Stimulated activated CD8-positive, alpha-beta memory T cell treated with anti-CD3 and anti-CD28 coated beads, Interleukin-15, amount 100 ng/mL, for 48 hours (primary cell): ENCODE measurements around the gene NFIB.

Source experiments
- DNase-seq, 2 donors: peaks; one replicate each; pipeline ENCODE4 v3.0.0-alpha.2; 2020; ENCODE audit warnings: low read depth in 2 of 2

NFIB gene

GRCh38 chr9:14246951-14247350 is 67.0 kb downstream of the NFIB start:
- DNase-seq, result no peak

DNA sequence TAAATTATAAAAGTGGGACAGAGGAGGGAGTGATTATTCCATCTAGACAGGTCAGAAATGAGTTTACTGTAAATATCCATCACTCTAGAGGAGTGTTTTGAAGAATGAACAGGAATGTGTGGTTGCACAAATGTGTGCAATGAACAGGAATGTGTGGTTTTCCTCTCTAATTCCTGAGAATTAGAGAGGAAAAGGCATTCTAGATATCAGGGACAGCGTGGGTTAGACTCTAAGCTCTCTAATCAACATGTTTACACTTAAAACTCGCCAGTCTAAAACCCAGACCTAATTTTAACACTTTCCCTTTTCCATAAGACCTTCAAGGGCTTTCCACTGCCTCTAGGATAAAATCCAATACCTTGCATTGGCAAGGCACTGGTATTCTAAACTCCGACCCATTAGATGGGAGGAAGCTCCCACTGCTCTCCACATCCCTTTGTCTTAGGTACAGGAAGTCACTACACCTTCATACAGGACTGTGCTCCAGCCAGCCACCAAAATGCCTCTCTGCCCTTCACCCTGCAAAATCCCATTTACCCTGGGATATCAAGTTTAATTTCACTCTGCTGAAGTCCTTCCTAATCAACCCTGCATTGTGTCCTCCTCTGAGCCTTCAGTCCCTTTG is 67.9 kb downstream of the NFIB start:
- DNase-seq, result no peak

DNA sequence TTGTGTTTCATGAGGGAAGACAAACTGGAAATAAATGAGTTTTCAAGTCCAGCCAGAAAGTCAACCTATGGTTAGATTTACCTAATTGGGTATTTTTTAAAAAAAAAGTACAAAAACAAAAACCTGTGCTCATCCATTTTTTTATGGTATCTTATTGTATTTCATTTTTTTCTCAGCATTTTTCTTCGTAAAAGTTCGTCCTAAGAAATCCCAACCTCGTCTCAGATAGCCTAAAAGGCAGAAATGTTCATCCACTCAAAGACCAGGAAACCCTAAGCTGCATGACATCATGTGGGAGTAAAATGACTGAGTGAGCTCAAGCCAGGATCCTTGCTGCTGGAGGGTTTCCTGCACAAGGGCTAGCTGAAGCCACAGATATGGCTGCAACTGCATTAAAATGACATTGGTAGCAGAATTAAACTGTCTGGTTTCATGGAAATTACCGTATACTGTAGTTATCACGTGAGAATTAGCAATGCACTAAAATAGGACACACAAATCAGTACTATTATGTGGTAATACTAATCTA is 70.4 kb downstream of the NFIB start:
- DNase-seq, result no peak

DNA sequence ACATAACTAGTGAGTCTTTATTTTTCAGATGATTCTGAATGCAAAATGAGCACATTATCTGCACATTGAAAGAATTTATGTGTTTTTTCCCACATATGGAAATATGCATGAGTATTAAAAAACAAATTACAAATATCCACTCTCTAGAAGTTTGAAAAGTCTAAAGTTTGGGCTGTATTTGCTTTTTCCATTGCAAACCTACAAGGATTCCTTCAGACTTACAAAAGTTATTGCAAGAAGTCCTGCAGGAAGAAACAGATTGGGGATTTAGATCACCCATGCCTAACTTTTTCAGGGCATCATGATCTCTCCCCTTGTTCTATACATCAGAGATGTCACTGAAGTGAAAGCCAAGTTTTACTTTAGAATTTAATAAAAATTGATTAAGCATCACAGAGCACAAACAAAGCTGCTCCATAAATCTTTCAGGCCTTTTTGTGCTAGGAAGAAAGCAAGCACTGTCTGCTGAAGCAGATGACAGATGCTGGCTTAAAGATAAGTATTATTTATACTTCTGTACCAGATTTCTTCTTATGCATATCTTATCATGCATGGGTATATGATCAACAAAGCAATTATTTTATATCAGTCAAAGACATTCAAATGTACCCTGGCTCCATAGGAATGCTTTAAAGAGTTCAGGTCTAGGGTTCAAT is 71.7 kb downstream of the NFIB start:
- no peak for DNase-seq

GRCh38 chr9:14240537-14240936 is 73.4 kb downstream of the NFIB start:
- no peak for DNase-seq

GRCh38 chr9:14238518-14238917 is 75.4 kb downstream of the NFIB start:
- DNase-seq, result no peak

- no peak for DNase-seq
Measured at GRCh38 chr9:14238079-14238478, 75.9 kb downstream of the NFIB start.

DNA sequence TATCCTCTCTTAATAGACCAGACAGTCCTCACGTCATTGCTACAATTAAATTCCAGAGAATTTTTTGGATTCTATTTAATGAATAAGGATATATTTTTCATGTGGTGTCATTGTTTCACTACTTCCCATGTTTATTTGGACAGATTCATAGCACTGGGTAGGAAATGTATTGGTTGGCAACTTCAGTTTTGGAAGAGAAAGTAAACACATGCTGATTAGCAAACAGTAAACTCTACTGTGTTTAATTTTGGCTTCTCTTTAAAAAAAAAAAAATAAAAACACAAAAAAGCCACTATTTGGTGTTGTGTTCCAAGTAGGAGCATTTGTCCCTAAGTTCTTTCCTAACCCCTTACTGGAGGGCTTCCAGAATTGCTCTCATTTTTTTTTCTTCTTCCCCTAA is 77.3 kb downstream of the NFIB start:
- no peak for DNase-seq

DNA sequence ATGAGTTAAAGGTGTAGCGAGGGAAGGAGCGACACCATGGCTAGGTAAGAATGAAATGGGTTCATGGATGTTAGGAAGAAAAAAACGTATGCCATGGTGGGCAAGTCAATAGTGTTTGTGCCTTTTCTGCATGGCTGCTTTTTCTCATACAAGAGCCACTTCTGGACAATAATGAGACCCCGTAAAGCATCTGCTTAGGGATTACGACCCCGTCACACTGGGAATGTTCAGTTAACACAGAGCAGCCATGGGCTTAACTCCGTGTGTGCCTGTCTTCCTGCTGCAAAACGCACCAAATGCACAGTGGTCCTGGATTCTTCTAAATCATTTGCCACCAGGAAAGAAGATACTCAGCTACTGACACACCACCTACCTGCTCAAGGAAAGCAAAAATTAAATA is 81.8 kb downstream of the NFIB start:
- DNase-seq, result no peak

- no peak for DNase-seq
Measured at GRCh38 chr9:14231196-14231990, 82.5 kb downstream of the NFIB start.

DNA sequence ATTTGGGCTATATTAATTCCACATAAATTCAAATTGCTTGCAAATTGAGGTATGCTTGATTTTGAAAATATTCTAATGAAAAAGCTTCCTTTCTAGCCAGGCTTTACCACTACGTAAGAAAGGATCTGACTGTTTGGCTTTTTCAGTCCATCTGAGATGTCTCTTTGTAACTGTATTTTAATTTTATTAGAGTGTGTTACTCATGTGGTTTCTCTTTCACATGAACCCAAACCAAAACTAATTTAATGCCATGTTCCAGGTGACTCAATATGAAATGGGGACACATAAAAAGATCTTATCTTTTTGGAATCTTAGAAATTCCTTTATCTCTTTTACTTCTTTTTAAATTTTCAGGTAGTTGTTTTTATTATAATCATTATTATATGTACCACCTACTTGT is 85.3 kb downstream of the NFIB start:
- DNase-seq, result no peak

GRCh38 chr9:14226855-14227532 is 86.9 kb downstream of the NFIB start:
- no peak for DNase-seq

GRCh38 chr9:14223081-14223480 is 90.9 kb downstream of the NFIB start:
- no peak for DNase-seq

- DNase-seq, result no peak
Measured at GRCh38 chr9:14222149-14222835, 91.6 kb downstream of the NFIB start.

- DNase-seq, result no peak
Measured at GRCh38 chr9:14221558-14221957, 92.4 kb downstream of the NFIB start.

DNA sequence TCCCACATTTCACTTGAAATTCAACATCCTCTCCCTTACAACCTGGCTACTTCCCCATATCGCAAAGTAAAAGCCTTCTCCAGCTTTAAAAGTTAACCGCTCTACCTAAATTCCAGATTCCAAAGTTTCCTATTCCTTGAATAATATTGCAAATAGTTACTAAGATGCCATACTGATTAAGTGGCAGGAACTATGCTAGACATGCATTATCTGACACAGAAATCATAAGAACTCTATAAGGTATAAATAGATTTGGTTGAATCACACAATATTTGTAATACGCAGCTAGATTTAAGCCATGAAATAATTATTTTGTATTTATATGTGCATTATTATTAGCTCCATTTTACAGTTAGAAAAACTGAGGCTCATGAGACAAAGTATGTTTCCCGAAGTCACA is 92.8 kb downstream of the NFIB start:
- DNase-seq, result no peak

GRCh38 chr9:14220256-14220655 is 93.7 kb downstream of the NFIB start:
- DNase-seq, result no peak

DNA sequence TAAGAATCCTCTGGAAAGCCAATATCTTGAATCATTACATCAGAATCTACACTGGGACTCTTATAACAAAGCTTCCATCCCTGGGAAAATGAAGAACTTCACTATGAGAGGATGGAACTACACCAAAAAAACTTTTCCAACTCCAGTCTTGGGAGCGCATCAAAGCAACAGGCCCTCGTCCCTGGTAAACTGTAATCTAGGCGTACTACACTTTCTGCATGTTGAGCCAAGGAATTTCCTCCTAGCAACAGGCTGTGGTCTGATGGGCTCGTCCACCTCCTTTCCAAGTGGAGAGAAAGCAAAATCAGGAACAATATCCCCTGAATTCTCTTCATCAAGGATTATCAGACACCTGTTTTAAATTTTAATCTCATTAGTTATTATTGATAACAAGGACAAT is 94.1 kb downstream of the NFIB start:
- DNase-seq, result no peak

DNA sequence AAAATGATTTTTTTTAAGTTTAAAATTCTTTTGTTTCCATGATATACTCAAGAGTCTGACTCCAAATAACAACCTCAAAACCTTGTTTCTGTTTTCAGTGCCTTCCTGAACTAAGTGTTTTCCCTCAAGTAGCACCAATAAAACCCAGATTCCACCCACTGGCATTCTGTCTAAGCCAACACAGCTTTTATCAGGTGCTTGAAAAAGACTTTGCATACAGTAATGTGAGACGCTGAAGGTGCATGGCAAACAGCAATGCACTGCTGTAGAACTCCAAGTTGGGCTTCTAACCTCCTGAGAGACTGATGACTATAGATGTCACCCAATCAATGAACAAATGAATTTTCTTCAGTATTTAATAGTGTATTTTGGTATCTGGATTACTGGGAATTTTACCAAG is 95.7 kb downstream of the NFIB start:
- DNase-seq, result no peak

GRCh38 chr9:14216612-14217194 is 97.2 kb downstream of the NFIB start:
- DNase-seq, result no peak

- DNase-seq, result no peak
Measured at GRCh38 chr9:14215614-14216013, 98.3 kb downstream of the NFIB start.
